CD14-positive monocyte (primary cell): ENCODE measurements around the gene PGBD1. TPM values are rescaled to one million over a fixed set of nuclear protein-coding genes. Genes with fewer than 3 reads are reported as not detected.

Experiments
- DNase-seq, 3 donors: peaks; one replicate each; pipeline ENCODE4 v3.0.0-alpha.2; 2011 to 2022
- H2AFZ ChIP-seq: 2 replicates; pipeline ENCODE4 v1.6.0; 2012; ENCODE audit warnings: mild to moderate bottlenecking, low read depth, low read length, inconsistent platforms; ENCODE audit not compliant: insufficient read depth, poor library complexity, severe bottlenecking
- H3K27ac ChIP-seq, 2 donors: 1 replicate in 1 of 2; 2 replicates in 1 of 2; pipeline ENCODE4 v1.5.1; 2012 to 2013; ENCODE audit warnings: low read length in 2 of 2, control low read depth in 1 of 2, inconsistent platforms in 1 of 2, low read depth in 1 of 2, mild to moderate bottlenecking in 1 of 2
- H3K27me3 ChIP-seq, 2 donors: one replicate each; pipeline versions ENCODE4 v1.6.0 to v1.6.1; 2011 to 2013; ENCODE audit warnings: low read length in 2 of 2; ENCODE audit not compliant: control insufficient read depth in 2 of 2, insufficient read depth in 2 of 2
- H3K36me3 ChIP-seq, 2 donors: replicated peaks in 1 of 2; 1 replicate in 1 of 2; 2 replicates in 1 of 2; pipeline versions ENCODE4 v1.5.1 to v1.6.1; 2012 to 2013; ENCODE audit warnings: low read length in 2 of 2, control low read depth in 1 of 2, inconsistent platforms in 1 of 2, mild to moderate bottlenecking in 1 of 2; ENCODE audit not compliant: insufficient read depth in 2 of 2, control insufficient read depth in 1 of 2
- H3K4me1 ChIP-seq, 2 donors: 1 replicate in 1 of 2; 2 replicates in 1 of 2; pipeline versions ENCODE4 v1.5.1 to v1.6.1; 2012 to 2013; ENCODE audit warnings: low read length in 2 of 2, control low read depth in 1 of 2, inconsistent platforms in 1 of 2, mild to moderate bottlenecking in 1 of 2, moderate library complexity in 1 of 2; ENCODE audit not compliant: insufficient read depth in 2 of 2, control insufficient read depth in 1 of 2
- H3K4me2 ChIP-seq: replicated peaks from 2 replicates; pipeline ENCODE3; 2012; ENCODE audit warnings: low read length, moderate library complexity, mild to moderate bottlenecking; ENCODE audit not compliant: poor library complexity, severe bottlenecking; ENCODE audit errors: extremely low read depth
- H3K4me3 ChIP-seq, 3 experiments: fragments of 200-600 bp in 1 of 3; sonication (generic) in 1 of 3; replicated peaks in 1 of 3; 1 replicate in 2 of 3; 2 replicates in 1 of 3; pipeline ENCODE4 v1.5.1; 2011 to 2013; ENCODE audit warnings: low read length in 3 of 3, mild to moderate bottlenecking in 3 of 3, control low read depth in 2 of 3, low read depth in 2 of 3, inconsistent platforms in 1 of 3, moderate library complexity in 1 of 3
- H3K79me2 ChIP-seq: 2 replicates; pipeline ENCODE4 v1.6.0; 2012; ENCODE audit warnings: mild to moderate bottlenecking, control low read depth, inconsistent platforms, low read length, moderate library complexity; ENCODE audit not compliant: insufficient read depth
- H3K9ac ChIP-seq: 2 replicates; pipeline ENCODE4 v1.6.0; 2017; ENCODE audit warnings: low read length, mild to moderate bottlenecking; ENCODE audit not compliant: insufficient read depth, poor library complexity, severe bottlenecking
- H3K9me3 ChIP-seq, 2 donors: replicated peaks in 1 of 2; 1 replicate in 1 of 2; 2 replicates in 1 of 2; pipeline versions ENCODE4 v1.5.1 to v1.6.1; 2012 to 2013; ENCODE audit warnings: low read length in 2 of 2, control low read depth in 1 of 2; ENCODE audit not compliant: control insufficient read depth in 1 of 2, insufficient read depth in 1 of 2
- H4K20me1 ChIP-seq: 2 replicates; pipeline ENCODE4 v1.6.0; 2012; ENCODE audit warnings: mild to moderate bottlenecking, low read length, control low read depth, moderate library complexity; ENCODE audit not compliant: insufficient read depth
- H3K27ac Mint-ChIP-seq, 7 donors: one replicate each; pipeline ENCODE4 v1.8.0; 2020; ENCODE audit warnings: mild to moderate bottlenecking in 7 of 7, mixed read lengths in 7 of 7, moderate library complexity in 6 of 7, inconsistent platforms in 2 of 7
- H3K27me3 Mint-ChIP-seq, 3 donors: one replicate each; pipeline ENCODE4 v1.8.0; 2021 to 2022; ENCODE audit warnings: low read depth in 3 of 3, mild to moderate bottlenecking in 3 of 3, mixed read lengths in 3 of 3, moderate library complexity in 3 of 3, inconsistent platforms in 1 of 3
- H3K36me3 Mint-ChIP-seq, 2 donors: one replicate each; pipeline ENCODE4 v1.8.0; 2020; ENCODE audit warnings: mixed read lengths in 2 of 2, inconsistent platforms in 1 of 2, mild to moderate bottlenecking in 1 of 2
- H3K4me1 Mint-ChIP-seq: one replicate; pipeline ENCODE4 v1.8.0; 2020; ENCODE audit warnings: mild to moderate bottlenecking, mixed read lengths
- H3K4me3 Mint-ChIP-seq, 2 donors: one replicate each; pipeline ENCODE4 v1.8.0; 2020; ENCODE audit warnings: mild to moderate bottlenecking in 2 of 2, mixed read lengths in 2 of 2, moderate library complexity in 1 of 2
- H3K9me3 Mint-ChIP-seq, 7 donors: one replicate each; pipeline ENCODE4 v1.8.0; 2020 to 2022; ENCODE audit warnings: mixed read lengths in 7 of 7, mild to moderate bottlenecking in 6 of 7, moderate library complexity in 6 of 7, inconsistent platforms in 2 of 7
- CTCF ChIP-seq: fragments of 200-600 bp; IDR thresholded peaks from one replicate; pipeline ENCODE4 v1.8.0; 2022; ENCODE audit warnings: antibody characterized with exemption, mild to moderate bottlenecking
- WGBS: methylation state at CpG from one replicate; pipeline ENCODE4 v1.1.5; 2013; ENCODE audit warnings: missing lambda C conversion rate; ENCODE audit not compliant: insufficient coverage; 5-methylcytosine and 5-hydroxymethylcytosine counted together
- intact Hi-C, 2 donors: fragments of 100-400 bp; cut with micrococcal nuclease; formaldehyde crosslinking; loops; one replicate each; pipeline versions ENCODE4 v1.15.0 to v1.15.1; 2023
- polyA plus RNA-seq, 3 donors: library from polyadenylated mRNA; depleted of rRNA in 1 of 3; unstranded in 2 of 3; stranded (reverse) in 1 of 3; fragments of 300-500 nt in 2 of 3; fragments of >200 nt in 1 of 3; fragmentation: Illumina TruSeq in 2 of 3; gene quantifications; 1 replicate in 2 of 3; 2 replicates in 1 of 3; pipeline ENCODE4 v1.2.3, GENCODE V29; 2012 to 2021
- small RNA-seq: library from RNA; depleted of rRNA; stranded (forward); fragments of <200 nt; gene quantifications from one replicate; pipeline ENCODE3, GENCODE V24; 2012; ENCODE audit warnings: low read depth; ENCODE audit not compliant: insufficient read length

Gene PGBD1
- polyA plus RNA-seq, 3 donors, result 0.15 to 0.36 (median 0.17) TPM

DNA sequence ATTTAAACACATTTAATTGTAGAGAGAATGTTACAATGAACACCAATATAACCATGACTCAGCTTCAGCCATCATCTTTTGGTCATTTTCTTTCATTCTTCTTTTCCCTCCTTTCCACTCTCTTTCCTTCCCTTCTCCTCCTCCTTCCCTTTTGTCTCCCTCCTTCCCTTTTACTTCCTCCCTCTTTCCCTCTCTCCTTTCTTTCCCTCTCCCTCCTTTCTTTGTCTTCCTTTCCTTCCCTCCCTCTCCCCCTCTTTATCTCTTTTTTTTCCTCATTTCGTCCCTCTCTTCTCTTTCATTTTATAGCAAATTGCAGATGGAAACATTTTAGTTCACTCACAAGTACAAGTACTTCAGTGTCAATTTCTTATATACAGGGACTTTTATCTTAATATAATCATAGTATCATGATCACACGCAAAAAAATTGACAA, 70.1 kb downstream of the PGBD1 start:
- TF ChIP-seq CTCF, result no peak
- intact Hi-C loops, result loop anchor here in 1 of 2 donors (10.0 kb wide), 1 partner anchor 207 kb away; the partner anchor contains the start of gene ZKSCAN8
- Histone ChIP-seq H3K9ac (no peak overlapping the region), H3K27ac (no peak overlapping the region), H3K4me1 (peaks cover 21 to 32% of the 10 kb centered on the region in 2 donors), H3K27me3 (no peaks in the 10 kb centered on the region), H3K36me3 (no peaks in the 10 kb centered on the region), H3K4me3 (no peak overlapping the region), H3K9me3 (no peaks in the 10 kb centered on the region), H2AFZ (no peak overlapping the region), H4K20me1 (no peaks in the 10 kb centered on the region), H3K79me2 (peaks cover 40% of the 10 kb centered on the region), H3K4me2 (no peak overlapping the region)
- Mint-ChIP-seq H3K4me1 (peaks cover 31% of the 10 kb centered on the region), H3K9me3 (no peaks in the 10 kb centered on the region), H3K27ac (peak overlapping the region in 1 of 7 donors; percentile 16), H3K27me3 (peaks cover 0 to 3% (median under 1%) of the 10 kb centered on the region in 3 donors), H3K4me3 (no peak overlapping the region), H3K36me3 (peaks cover 0 to 3% of the 10 kb centered on the region in 2 donors)
- DNase-seq, result no peak
- WGBS, result 100% methylated on average over 1 of the region's 2 CpGs

Small RNA genes within 50 kb of the gene (small RNA-seq; reads per million reads assigned to genes)
- gene AL021997.1 (not detected), gene AL021997.2 (not detected)

Other genes with a start within 250 kb of the PGBD1 start
- under 1 TPM in 2 of 3 donors, not detected in 1; 0.05 to 0.08 TPM for gene ZNF165, start 201.0 kb upstream of the PGBD1 start, polyA plus RNA-seq
- 1 to 10 TPM; 3.5 to 5.9 (median 4.0) TPM for gene ZSCAN16, start 157.0 kb upstream of the PGBD1 start, polyA plus RNA-seq
- 1 to 10 TPM in 1 of 3 donors, under 1 TPM in 2; 0.49 to 7.9 (median 0.71) TPM for gene ZKSCAN8, start 139.7 kb upstream of the PGBD1 start, polyA plus RNA-seq
- gene ZSCAN9, start 56.3 kb upstream of the PGBD1 start, polyA plus RNA-seq, result 10 to 100 TPM in 1 of 3 donors, 1 to 10 TPM in 2; 2.2 to 11.6 (median 5.0) TPM
- 1 to 10 TPM; 1.5 to 2.0 (median 1.6) TPM for gene ZKSCAN4, start 29.3 kb upstream of the PGBD1 start, polyA plus RNA-seq
- 1 to 10 TPM in 1 of 3 donors, under 1 TPM in 2; 0.12 to 1.1 (median 0.94) TPM for gene NKAPL, start 22.3 kb upstream of the PGBD1 start, polyA plus RNA-seq
- 1 to 10 TPM; 3.4 to 8.3 (median 3.5) TPM for gene ZSCAN26, start 14.4 kb upstream of the PGBD1 start, polyA plus RNA-seq
- gene ZSCAN31, start 54.6 kb downstream of the PGBD1 start, polyA plus RNA-seq, result under 1 TPM in 2 of 3 donors, not detected in 1; 0.25 to 0.35 TPM
- 1 to 10 TPM in 2 of 3 donors, under 1 TPM in 1; 0.36 to 1.7 (median 1.6) TPM for gene ZKSCAN3, start 68.4 kb downstream of the PGBD1 start, polyA plus RNA-seq
- gene ZSCAN12, start 118.2 kb downstream of the PGBD1 start, polyA plus RNA-seq, result under 1 TPM; 0.50 to 0.79 (median 0.73) TPM
- not detected for gene ZSCAN23, start 161.9 kb downstream of the PGBD1 start, polyA plus RNA-seq
- gene GPX6, start 234.2 kb downstream of the PGBD1 start, polyA plus RNA-seq, result not detected
- not detected for gene GPX5, start 244.3 kb downstream of the PGBD1 start, polyA plus RNA-seq